ENCODE results near the gene KIAA1671.

GRCh38 chr22:25207553-25208157 lies 255.1 kb downstream of the KIAA1671 start:
- TF ChIP-seq CTCF (IDR thresholded peaks at IDR 0.05; ENCODE audit: insufficient read depth, low read length, poor library complexity, severe bottlenecking): no peak
- no peak for TF ChIP-seq EZH2phosphoT487 (conservative IDR thresholded peaks at IDR 0.05; ENCODE audit: low read length)

Data from SU-DHL-6 (cell line).